Natural killer cell (primary cell): ENCODE measurements around the gene PPP2R3B. TPM values are rescaled to one million over a fixed set of nuclear protein-coding genes. Genes with fewer than 3 reads are reported as not detected.

Experiments used
- ATAC-seq, 3 donors: fragments of 150-1000 bp in 2 of 3; fragments of 200-7000 bp in 1 of 3; cut with Tn5 transposase; 1 replicate in 1 of 3; 2 replicates in 2 of 3; pipeline ENCODE4 v1.10.0; 2021; ENCODE audit warnings: mild to moderate bottlenecking in 2 of 3, moderate library complexity in 2 of 3
- DNase-seq, 2 donors: peaks; one replicate each; pipeline versions ENCODE4 v3.0.0 to v3.0.0-alpha.2; 2013 to 2021; ENCODE audit warnings: mixed read lengths in 1 of 2
- H3K27ac ChIP-seq: one replicate; pipeline ENCODE4 v1.5.1; 2013; ENCODE audit warnings: mild to moderate bottlenecking, low read length
- H3K27me3 ChIP-seq: one replicate; pipeline ENCODE4 v1.6.1; 2013; ENCODE audit warnings: low read length; ENCODE audit not compliant: control insufficient read depth, insufficient read depth
- H3K36me3 ChIP-seq: one replicate; pipeline ENCODE4 v1.6.1; 2013; ENCODE audit warnings: low read length; ENCODE audit not compliant: control insufficient read depth, insufficient read depth
- H3K4me1 ChIP-seq: one replicate; pipeline ENCODE4 v1.6.1; 2013; ENCODE audit warnings: low read length; ENCODE audit not compliant: control insufficient read depth, insufficient read depth
- H3K4me3 ChIP-seq: one replicate; pipeline ENCODE4 v1.5.1; 2013; ENCODE audit warnings: low read length
- H3K9me3 ChIP-seq: one replicate; pipeline ENCODE4 v1.6.1; 2013; ENCODE audit warnings: low read length; ENCODE audit not compliant: control insufficient read depth, insufficient read depth
- H3K27ac Mint-ChIP-seq, 2 donors: one replicate each; pipeline ENCODE4 v1.8.0; 2022; ENCODE audit warnings: mild to moderate bottlenecking in 2 of 2, mixed read lengths in 2 of 2, moderate library complexity in 1 of 2
- H3K27me3 Mint-ChIP-seq, 2 donors: one replicate each; pipeline ENCODE4 v1.8.0; 2022; ENCODE audit warnings: low read depth in 2 of 2, mixed read lengths in 2 of 2
- H3K36me3 Mint-ChIP-seq: one replicate; pipeline ENCODE4 v1.8.0; 2022; ENCODE audit warnings: mixed read lengths
- H3K4me1 Mint-ChIP-seq, 2 donors: one replicate each; pipeline ENCODE4 v1.8.0; 2022; ENCODE audit warnings: mixed read lengths in 2 of 2
- H3K4me3 Mint-ChIP-seq: one replicate; pipeline ENCODE4 v1.8.0; 2022; ENCODE audit warnings: mild to moderate bottlenecking, moderate library complexity, mixed read lengths
- H3K9me3 Mint-ChIP-seq, 2 donors: one replicate each; pipeline ENCODE4 v1.8.0; 2022; ENCODE audit warnings: mixed read lengths in 2 of 2
- CTCF ChIP-seq: fragments of 200-600 bp; IDR thresholded peaks from one replicate; pipeline ENCODE4 v1.8.0; 2022; ENCODE audit warnings: antibody characterized with exemption
- WGBS: methylation state at CpG from one replicate; pipeline ENCODE4 v1.1.7; 2013; ENCODE audit warnings: missing lambda C conversion rate; ENCODE audit not compliant: insufficient coverage; 5-methylcytosine and 5-hydroxymethylcytosine counted together
- intact Hi-C: fragments of 100-400 bp; cut with micrococcal nuclease; formaldehyde crosslinking; loops from one replicate; pipeline ENCODE4 v1.14.2; 2022
- total RNA-seq, 4 donors: library from RNA; stranded (reverse); fragments of 120-200 nt in 1 of 4; gene quantifications; one replicate each; pipeline versions ENCODE4 v1.2.3 to v1.2.4, GENCODE V29; 2013 to 2022

The PPP2R3B gene
- total RNA-seq, 3 donors from 2014 or later (not counting 1 experiment from before 2014, with no cell fraction given), result 14.0 to 19.4 (median 14.6) TPM

GRCh38 chrX:311156-312129 lies 75.3 kb downstream of the PPP2R3B start:
- Histone ChIP-seq H3K27me3 (no peaks in the 10 kb centered on the region), H3K9me3 (no peaks in the 10 kb centered on the region), H3K27ac (no peak overlapping the region), H3K36me3 (peaks cover 64% of the 10 kb centered on the region), H3K4me1 (peaks cover 2% of the 10 kb centered on the region), H3K4me3 (no peak overlapping the region)
- Mint-ChIP-seq H3K36me3 (no peaks in the 10 kb centered on the region), H3K4me3 (no peak overlapping the region), H3K9me3 (no peaks in the 10 kb centered on the region), H3K27me3 (no peaks in the 10 kb centered on the region), H3K4me1 (peaks cover 0 to 12% of the 10 kb centered on the region in 2 donors), H3K27ac (peak overlapping the region in 1 of 2 donors; percentile 65)
- 94% methylated on average over 69 of the region's 69 CpGs for WGBS
- intact Hi-C loops, result no loop called here
- TF ChIP-seq CTCF, result no peak
- ATAC-seq (peak in 2 of 3 donors; percentile 10 to 11), DNase-seq (no peak)

GRCh38 chrX:310621-311155 lies 76.0 kb downstream of the PPP2R3B start:
- Mint-ChIP-seq H3K4me3 (no peak overlapping the region), H3K27me3 (no peaks in the 10 kb centered on the region), H3K36me3 (no peaks in the 10 kb centered on the region), H3K9me3 (no peaks in the 10 kb centered on the region), H3K4me1 (peaks cover 0 to 12% of the 10 kb centered on the region in 2 donors), H3K27ac (no peak overlapping the region)
- DNase-seq (no peak), ATAC-seq (no peak)
- Histone ChIP-seq H3K9me3 (no peaks in the 10 kb centered on the region), H3K36me3 (peaks cover 68% of the 10 kb centered on the region), H3K27ac (no peak overlapping the region), H3K4me3 (no peak overlapping the region), H3K4me1 (no peaks in the 10 kb centered on the region), H3K27me3 (no peaks in the 10 kb centered on the region)
- no peak for TF ChIP-seq CTCF
- WGBS, result 91% methylated on average over 25 of the region's 25 CpGs
- intact Hi-C loops, result no loop called here

- no peak for TF ChIP-seq CTCF
- no peak overlapping the region for H3K4me3 Mint-ChIP-seq
- WGBS, result 94% methylated on average over 29 of the region's 30 CpGs
- DNase-seq (no peak), ATAC-seq (no peak)
- Histone ChIP-seq H3K9me3 (no peaks in the 10 kb centered on the region), H3K36me3 (peaks cover 62% of the 10 kb centered on the region), H3K4me3 (no peak overlapping the region), H3K4me1 (no peaks in the 10 kb centered on the region), H3K27ac (no peak overlapping the region), H3K27me3 (no peaks in the 10 kb centered on the region)
- peak overlapping the region in 1 of 2 donors; percentile 6 for H3K27ac Mint-ChIP-seq
- H3K27me3 Mint-ChIP-seq, result no peaks in the 10 kb centered on the region
- peaks cover 0 to 12% of the 10 kb centered on the region in 2 donors for H3K4me1 Mint-ChIP-seq
- intact Hi-C loops, result no loop called here
- no peaks in the 10 kb centered on the region for H3K9me3 Mint-ChIP-seq
- no peaks in the 10 kb centered on the region for H3K36me3 Mint-ChIP-seq
Observed at GRCh38 chrX:308821-309520, 77.7 kb downstream of the PPP2R3B start.
